GM19025 (cell line): ENCODE results near the gene IGF1R.
"Not testable (repeated sequence)": the region's sequence is repeated elsewhere in the genome, so short reads cannot be mapped to it uniquely, and the experiment has no call there.

Experiments
- ATAC-seq: cut with Tn5 transposase; IDR thresholded peaks from one replicate; pipeline ENCODE4 v1.9.1; 2021; ENCODE audit warnings: mild to moderate bottlenecking, low read depth, moderate library complexity; ENCODE audit not compliant: unreplicated experiment

The IGF1R gene

DNA sequence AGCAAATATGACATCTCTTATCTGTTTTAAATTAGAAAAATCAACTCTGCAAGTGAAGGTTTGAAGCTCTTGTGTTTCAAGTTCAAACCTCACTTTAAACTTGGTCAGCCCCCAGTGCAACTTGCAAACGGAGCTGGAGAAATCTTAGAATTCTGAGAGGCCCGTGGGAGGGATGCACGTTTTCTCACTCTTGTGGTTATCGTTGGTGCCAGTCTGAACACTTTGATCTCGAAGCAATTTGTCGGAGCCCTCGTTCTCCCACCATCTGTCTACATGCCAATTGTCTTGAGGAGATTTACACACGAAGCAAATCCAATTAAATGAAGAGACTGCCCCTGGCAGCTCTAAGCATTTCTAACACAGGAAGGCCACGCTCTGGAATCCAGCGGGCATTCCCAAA, 355.0 kb downstream of the IGF1R start:
- ATAC-seq: not testable (repeated sequence)

GRCh38 chr15:99004998-99005974, 356.9 kb downstream of the IGF1R start:
- not testable (repeated sequence) for ATAC-seq

DNA sequence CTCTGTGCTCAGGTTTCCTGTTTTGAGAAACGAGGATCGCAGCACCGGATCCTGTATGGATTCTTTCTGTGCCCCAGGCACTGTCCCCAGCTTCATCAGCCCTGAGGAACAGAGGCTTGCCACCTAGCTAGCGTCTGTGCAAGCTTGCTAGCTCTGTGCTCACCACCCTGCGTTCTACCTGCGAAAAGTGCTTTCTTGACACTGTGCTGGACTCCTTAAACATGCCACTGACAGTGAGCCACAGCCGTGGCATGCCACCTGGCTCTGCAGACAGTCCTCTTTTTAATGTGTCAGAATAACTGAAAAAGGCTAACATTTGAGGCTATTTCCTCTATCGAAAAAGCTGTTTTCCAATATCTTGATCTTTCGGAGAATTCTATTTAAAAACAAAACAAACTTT, 357.8 kb downstream of the IGF1R start:
- ATAC-seq: no peak

- no peak for ATAC-seq
Measured at GRCh38 chr15:99006904-99007495, 358.7 kb downstream of the IGF1R start.

DNA sequence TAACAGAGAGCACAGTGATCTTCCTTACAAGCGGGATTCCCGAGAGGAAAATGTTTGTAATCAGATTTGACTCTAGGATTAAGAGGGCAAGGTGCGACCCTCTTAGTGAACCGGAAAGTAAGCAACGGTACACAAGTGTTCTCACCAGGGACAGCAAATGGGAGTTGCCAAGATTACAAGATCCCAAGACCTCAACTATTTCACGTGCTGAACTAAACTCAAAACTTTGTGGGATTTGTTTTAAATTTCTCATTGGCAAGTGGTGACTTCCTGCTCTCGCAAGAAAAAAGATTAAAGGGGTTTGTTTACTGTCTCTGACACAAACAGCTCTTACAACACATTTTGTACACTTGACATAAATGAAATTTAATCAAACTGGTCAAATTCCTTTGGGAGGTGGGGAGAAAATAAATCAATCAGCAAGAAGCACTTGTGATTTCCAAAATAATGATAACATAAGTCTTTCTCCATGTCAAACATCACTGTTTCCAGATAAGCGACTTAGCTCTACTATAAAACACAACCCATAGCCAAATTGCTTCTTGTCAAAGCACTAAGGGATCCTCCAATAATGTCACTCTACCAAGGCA, 361.5 kb downstream of the IGF1R start:
- ATAC-seq: no peak

DNA sequence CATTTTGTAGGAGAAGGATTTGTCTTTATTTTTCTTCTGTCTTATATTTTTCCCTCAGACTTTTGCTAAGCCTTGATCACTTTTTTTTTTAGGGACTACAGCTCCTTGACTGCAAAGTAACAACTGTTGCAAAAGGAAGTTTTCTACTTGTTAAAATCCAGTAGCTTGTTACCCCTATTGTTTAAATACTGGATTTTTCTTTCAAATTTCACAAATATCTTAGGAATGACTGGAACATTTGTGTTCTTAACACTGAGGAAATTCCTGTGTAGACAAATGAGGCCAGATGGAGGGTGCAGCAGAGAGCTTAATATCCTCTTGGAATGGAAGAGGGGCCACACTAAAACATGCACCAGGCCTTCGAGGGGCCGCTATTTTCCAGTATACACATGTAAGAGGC, 362.4 kb downstream of the IGF1R start:
- no peak for ATAC-seq
